VCaP (cell line): ENCODE results near the gene GAB1.

Experiments
- H3K27ac ChIP-seq: fragments of 450-650 bp; 2 replicates; pipeline ENCODE4 v1.5.1; 2017
- TF ChIP-seq, protein P1 (sequence below): fragments of 450-650 bp; conservative IDR thresholded peaks from 2 replicates; pipeline ENCODE4 v1.5.1; 2017; ENCODE audit warnings: mild to moderate bottlenecking, moderate library complexity

GAB1 gene

DNA sequence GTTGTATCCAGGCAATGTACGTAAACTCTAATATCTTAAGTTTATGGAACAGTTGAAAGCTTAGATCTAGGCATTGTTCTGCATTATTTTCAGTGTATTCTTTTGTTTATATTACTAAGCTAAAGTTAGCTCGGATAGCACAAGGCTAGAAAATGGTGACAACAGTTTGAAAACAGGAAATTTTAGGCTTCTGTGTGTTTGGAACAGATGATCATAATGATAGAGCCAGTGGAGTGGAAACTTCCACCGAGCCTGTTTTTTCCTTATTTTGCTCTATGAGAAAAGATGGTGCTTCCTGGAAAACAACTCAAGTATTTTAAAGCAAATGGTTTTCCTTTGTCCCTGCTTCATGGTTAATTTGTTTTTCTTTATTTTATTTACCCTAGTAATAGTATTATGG is 70.8 kb downstream of the GAB1 start:
- TF ChIP-seq, protein P1, sequence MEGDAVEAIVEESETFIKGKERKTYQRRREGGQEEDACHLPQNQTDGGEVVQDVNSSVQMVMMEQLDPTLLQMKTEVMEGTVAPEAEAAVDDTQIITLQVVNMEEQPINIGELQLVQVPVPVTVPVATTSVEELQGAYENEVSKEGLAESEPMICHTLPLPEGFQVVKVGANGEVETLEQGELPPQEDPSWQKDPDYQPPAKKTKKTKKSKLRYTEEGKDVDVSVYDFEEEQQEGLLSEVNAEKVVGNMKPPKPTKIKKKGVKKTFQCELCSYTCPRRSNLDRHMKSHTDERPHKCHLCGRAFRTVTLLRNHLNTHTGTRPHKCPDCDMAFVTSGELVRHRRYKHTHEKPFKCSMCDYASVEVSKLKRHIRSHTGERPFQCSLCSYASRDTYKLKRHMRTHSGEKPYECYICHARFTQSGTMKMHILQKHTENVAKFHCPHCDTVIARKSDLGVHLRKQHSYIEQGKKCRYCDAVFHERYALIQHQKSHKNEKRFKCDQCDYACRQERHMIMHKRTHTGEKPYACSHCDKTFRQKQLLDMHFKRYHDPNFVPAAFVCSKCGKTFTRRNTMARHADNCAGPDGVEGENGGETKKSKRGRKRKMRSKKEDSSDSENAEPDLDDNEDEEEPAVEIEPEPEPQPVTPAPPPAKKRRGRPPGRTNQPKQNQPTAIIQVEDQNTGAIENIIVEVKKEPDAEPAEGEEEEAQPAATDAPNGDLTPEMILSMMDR, result no peak

DNA sequence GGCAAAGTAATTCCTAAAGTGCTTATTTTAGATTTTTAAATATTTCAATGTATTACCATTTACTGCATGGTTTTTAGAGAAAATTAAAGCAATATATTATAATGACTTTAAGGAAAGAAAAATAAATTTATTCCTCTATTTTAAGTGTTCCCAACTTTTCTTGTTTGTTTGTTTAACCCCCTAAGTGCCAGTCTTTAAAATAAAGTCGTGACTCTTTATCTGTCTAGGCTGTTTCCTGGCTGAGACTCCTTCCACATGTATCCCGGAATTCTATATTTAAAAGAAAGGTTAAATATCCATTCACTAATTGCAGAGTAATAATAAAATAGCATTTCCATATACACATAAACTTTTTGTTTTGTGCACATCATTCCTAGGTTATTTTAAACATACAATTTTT is 71.2 kb downstream of the GAB1 start:
- no peak overlapping the region for H3K27ac ChIP-seq

More for the DNA sequence above, 70.8 kb downstream of the GAB1 start:
- no peak overlapping the region for H3K27ac ChIP-seq

DNA sequence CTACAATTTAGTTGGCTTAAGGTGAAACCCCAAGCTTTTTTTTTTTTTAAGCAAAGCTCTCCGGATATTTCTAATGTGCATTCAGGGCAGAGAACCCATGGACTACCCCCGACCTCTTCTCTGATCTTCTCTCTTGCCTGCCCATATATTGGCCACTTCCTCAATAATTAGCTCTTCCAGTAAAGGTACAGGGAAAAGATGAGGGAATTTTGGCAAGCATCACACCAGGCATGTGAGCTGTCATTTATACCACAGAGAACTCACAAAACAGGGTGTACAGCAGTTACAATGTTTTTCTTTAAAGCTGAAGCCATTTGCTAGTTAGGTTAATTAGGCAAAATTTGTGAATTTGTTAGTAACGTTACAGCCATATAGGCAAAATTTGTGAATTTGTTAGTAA is 73.3 kb downstream of the GAB1 start:
- TF ChIP-seq, protein P1, result no peak
- no peak overlapping the region for H3K27ac ChIP-seq

More for the DNA sequence above, 71.2 kb downstream of the GAB1 start:
- TF ChIP-seq, protein P1, result no peak

DNA sequence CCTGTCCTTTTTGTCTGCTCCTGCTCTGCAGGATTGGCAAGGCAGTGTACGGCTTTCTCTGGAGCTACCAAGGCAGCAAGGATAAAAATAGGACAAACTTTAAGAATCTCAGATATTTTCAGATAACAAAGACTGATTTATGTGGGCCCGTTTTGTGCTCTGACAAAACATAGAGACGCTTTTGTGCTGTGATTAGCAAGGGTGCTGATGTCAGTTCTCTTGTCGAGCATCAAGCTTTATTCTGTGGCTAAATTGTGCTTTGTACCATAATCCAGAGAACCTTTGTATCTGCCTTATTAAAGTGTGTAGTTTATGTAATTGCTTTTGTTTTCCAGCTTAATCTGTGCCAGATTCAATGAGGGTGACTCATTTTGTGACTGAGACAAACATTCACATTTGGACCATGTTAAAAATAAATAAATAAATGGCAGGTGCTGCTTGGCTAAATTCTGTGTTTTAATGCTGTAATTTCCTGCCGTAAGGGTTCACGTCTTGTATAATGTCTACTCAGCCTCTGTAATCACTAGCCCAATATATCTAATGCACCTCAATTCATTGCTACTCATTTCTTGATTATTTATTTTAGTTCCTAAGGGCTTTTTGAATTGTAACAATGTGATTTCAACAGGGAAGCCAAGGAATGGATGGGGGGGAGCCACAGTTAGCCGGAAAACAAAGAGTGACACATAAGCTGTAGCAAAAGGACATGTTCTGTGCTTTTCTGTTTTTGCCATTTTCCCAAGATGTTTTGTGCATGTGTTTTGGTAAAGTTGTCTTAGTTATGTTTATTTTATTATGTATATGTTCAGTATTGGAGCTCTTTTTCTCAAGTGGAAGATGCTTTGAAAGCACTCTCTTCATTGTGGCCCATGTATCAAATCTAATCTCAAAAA is 75.1 kb downstream of the GAB1 start:
- no peak overlapping the region for H3K27ac ChIP-seq
- TF ChIP-seq, protein P1, result no peak

DNA sequence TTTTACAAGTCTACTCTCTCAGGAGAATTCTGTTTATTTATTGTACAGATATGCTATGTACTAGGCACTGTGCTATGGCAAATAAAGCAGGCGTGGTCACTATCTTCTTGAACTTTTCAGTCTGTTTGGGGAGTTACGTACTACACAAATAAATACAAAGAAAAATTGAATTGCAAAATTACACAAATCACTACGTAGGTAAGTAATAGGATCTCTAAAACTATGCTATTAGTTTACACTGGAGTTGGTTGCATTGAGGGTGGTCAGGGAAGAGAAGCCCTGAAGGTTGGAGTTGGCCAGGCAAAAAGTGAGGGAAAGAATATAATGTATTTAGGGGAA is 75.7 kb downstream of the GAB1 start:
- no peak overlapping the region for H3K27ac ChIP-seq

DNA sequence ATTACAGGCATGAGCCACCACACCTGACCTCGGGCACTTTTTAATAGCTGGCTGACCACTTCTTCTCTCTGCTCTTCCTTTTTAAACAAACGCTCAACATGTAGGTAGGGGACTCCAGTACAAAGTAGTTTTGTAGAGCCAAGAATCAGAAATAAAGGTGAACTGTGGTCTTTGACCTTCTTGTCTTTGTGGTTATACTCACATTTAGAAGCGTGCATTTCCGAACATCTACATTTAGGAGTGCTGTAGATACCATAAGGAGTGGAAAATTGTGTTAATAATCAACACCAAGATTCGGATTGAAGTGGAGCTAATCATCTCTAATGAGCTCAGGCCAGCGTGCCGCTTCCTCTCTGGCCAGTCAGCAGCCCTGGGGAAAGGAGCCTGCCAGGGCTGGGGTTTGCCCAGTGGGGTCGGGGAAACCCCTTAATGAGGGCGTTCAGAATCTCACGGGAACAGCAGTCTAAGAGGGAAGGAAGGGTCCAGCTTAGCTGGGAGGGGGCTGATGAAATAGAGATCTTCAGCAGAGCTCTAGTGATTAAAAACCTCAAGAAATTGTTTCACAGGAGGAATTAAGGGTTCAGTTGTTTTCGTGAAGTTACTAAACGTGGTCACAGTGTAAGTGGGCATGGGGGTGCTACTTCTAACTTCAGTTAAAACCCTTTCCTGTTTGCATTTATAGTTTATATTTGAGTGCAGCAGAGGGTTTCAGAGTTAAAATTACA is 81.2 kb downstream of the GAB1 start:
- H3K27ac ChIP-seq, result no peak overlapping the region
- TF ChIP-seq, protein P1, result no peak

More for the DNA sequence above, 75.7 kb downstream of the GAB1 start:
- TF ChIP-seq, protein P1, result no peak

DNA sequence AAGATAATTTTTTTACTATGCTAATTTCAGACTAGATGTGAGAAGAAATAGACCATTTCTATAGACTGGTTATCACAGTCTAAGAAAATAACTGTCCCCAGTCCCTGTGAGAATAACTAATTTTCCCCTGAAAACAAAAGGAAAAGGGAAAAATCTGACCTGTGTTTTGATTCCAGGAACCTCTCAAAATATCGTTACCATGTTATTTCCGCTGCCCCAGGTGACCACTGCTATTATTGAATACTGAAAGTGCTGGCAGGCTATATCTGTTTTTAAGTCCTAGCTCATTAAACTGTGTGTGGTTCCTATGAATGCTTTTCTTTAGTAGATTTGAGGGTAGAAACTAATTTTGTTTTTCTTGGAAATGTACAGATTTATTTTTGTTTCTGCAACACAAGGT is 83.6 kb downstream of the GAB1 start:
- no peak overlapping the region for H3K27ac ChIP-seq
- TF ChIP-seq, protein P1, result no peak
